Vagina (tissue), 2 donors: ENCODE results near the gene TTL.

Experiments used
- POLR2A ChIP-seq, 2 donors: fragments of 450-650 bp; IDR thresholded peaks; one replicate each; pipeline ENCODE4 v1.6.1; 2017; ENCODE audit warnings: antibody characterized with exemption in 2 of 2, mild to moderate bottlenecking in 2 of 2, moderate library complexity in 2 of 2
- POLR2AphosphoS5 ChIP-seq, 2 donors: sonication (generic); formaldehyde crosslinking; IDR thresholded peaks; one replicate each; pipeline ENCODE4 v1.9.0; 2017; ENCODE audit warnings: antibody characterized with exemption in 2 of 2, mild to moderate bottlenecking in 2 of 2, low read depth in 1 of 2; ENCODE audit not compliant: insufficient read depth in 1 of 2
- TF ChIP-seq, protein P1 (sequence below), 3 experiments: fragments of 450-650 bp in 2 of 3; fragments of 200-600 bp in 1 of 3; sonication (generic) in 1 of 3; IDR thresholded peaks; one replicate each; pipeline ENCODE4 v1.5.1; 2017 to 2019; ENCODE audit warnings: antibody characterized with exemption in 3 of 3, mild to moderate bottlenecking in 2 of 3, moderate library complexity in 2 of 3

DNA sequence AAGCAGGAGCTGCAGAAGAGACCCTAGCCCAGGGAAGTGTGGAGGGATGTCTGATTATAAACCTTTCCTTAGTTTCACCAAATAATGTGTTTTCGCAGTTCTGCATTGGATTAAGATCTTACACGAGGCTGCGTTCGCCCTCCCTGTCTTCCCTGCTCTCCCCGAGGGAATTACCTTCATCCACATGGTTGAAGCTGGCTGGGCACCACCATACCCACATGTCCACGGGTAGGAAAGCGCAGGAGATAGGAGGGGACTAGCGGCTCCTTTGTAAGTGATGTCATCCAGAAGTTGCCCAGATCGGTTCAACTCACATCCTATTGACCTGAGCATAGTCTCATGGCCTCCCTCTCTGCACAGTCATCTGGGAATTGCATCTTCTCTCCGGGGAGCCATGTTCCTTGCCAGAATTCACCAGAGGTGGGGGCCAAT, 1.1 kb downstream of the TTL start:
- TF ChIP-seq, protein P1, sequence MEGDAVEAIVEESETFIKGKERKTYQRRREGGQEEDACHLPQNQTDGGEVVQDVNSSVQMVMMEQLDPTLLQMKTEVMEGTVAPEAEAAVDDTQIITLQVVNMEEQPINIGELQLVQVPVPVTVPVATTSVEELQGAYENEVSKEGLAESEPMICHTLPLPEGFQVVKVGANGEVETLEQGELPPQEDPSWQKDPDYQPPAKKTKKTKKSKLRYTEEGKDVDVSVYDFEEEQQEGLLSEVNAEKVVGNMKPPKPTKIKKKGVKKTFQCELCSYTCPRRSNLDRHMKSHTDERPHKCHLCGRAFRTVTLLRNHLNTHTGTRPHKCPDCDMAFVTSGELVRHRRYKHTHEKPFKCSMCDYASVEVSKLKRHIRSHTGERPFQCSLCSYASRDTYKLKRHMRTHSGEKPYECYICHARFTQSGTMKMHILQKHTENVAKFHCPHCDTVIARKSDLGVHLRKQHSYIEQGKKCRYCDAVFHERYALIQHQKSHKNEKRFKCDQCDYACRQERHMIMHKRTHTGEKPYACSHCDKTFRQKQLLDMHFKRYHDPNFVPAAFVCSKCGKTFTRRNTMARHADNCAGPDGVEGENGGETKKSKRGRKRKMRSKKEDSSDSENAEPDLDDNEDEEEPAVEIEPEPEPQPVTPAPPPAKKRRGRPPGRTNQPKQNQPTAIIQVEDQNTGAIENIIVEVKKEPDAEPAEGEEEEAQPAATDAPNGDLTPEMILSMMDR (IDR thresholded peaks at IDR 0.05): no peak
- TF ChIP-seq POLR2AphosphoS5 (IDR thresholded peaks at IDR 0.05; ENCODE audit: insufficient read depth in 1 of 2, low read depth in 1 of 2) (no peak), POLR2A (IDR thresholded peaks at IDR 0.05) (no peak)
